Fibroblast of lung (primary cell): ENCODE results near the gene TTC17. TPM values are rescaled to one million over a fixed set of nuclear protein-coding genes. Genes with fewer than 3 reads are reported as not detected.

Experiments used
- DNase-seq, 2 donors: peaks; one replicate each; pipeline versions ENCODE4 v3.0.0 to v3.0.0-alpha.2; 2010; ENCODE audit warnings: low read depth in 2 of 2
- H2AFZ ChIP-seq: 2 replicates; pipeline ENCODE4 v1.5.1; 2012; ENCODE audit warnings: low read length, control low read depth, inconsistent platforms
- H3K27ac ChIP-seq: 2 replicates; pipeline ENCODE4 v1.5.1; 2011; ENCODE audit warnings: low read length, control low read depth; ENCODE audit not compliant: insufficient read depth
- H3K27me3 ChIP-seq: 2 replicates; pipeline ENCODE4 v1.5.1; 2011; ENCODE audit warnings: mild to moderate bottlenecking, low read length; ENCODE audit not compliant: control insufficient read depth, insufficient read depth
- H3K36me3 ChIP-seq: 2 replicates; pipeline ENCODE4 v1.5.1; 2011; ENCODE audit warnings: low read length; ENCODE audit not compliant: control insufficient read depth, insufficient read depth
- H3K4me1 ChIP-seq: 2 replicates; pipeline ENCODE4 v1.5.1; 2011; ENCODE audit warnings: low read length; ENCODE audit not compliant: control insufficient read depth, insufficient read depth; ENCODE audit errors: extremely low read depth
- H3K4me2 ChIP-seq: 2 replicates; pipeline ENCODE4 v1.5.1; 2011; ENCODE audit warnings: low read length, control low read depth; ENCODE audit not compliant: insufficient read depth; ENCODE audit errors: extremely low read depth
- H3K4me3 ChIP-seq, 4 experiments: fragments of 200-600 bp in 1 of 4; sonication (generic) in 1 of 4; replicated peaks in 1 of 4; 2 replicates each; pipeline ENCODE4 v1.5.1; 2011 to 2016; ENCODE audit warnings: low read length in 4 of 4, low read depth in 3 of 4, mild to moderate bottlenecking in 3 of 4, control low read depth in 2 of 4, inconsistent platforms in 1 of 4, mixed read lengths in 1 of 4; ENCODE audit not compliant: insufficient read depth in 1 of 4; ENCODE audit errors: control extremely low read depth in 1 of 4
- H3K79me2 ChIP-seq: 2 replicates; pipeline ENCODE4 v1.5.1; 2012; ENCODE audit warnings: mild to moderate bottlenecking, low read length, inconsistent platforms; ENCODE audit not compliant: control insufficient read depth, insufficient read depth
- H3K9ac ChIP-seq: 2 replicates; pipeline ENCODE4 v1.5.1; 2011; ENCODE audit warnings: mild to moderate bottlenecking, low read length, control low read depth; ENCODE audit not compliant: insufficient read depth
- H3K9me3 ChIP-seq: 2 replicates; pipeline ENCODE4 v1.5.1; 2012; ENCODE audit warnings: low read depth, low read length; ENCODE audit not compliant: control insufficient read depth, insufficient read depth
- H4K20me1 ChIP-seq: 2 replicates; pipeline ENCODE4 v1.5.1; 2011; ENCODE audit warnings: low read length; ENCODE audit not compliant: control insufficient read depth, insufficient read depth; ENCODE audit errors: extremely low read depth
- EZH2 ChIP-seq: IDR thresholded peaks from 2 replicates; pipeline ENCODE4 v1.5.1; 2012; ENCODE audit warnings: low read length, control low read depth, mild to moderate bottlenecking; ENCODE audit errors: missing control alignments
- polyA plus RNA-seq, 2 donors: library from polyadenylated mRNA; depleted of rRNA in 1 of 2; stranded (reverse) in 1 of 2; unstranded in 1 of 2; fragments of >200 nt; gene quantifications; 2 replicates each; pipeline ENCODE4 v1.2.1, GENCODE V29; 2011 to 2012; ENCODE audit warnings: missing spikeins in 1 of 2
- total RNA-seq: library from RNA; depleted of rRNA; stranded (reverse); fragments of >200 nt; gene quantifications from 2 replicates; pipeline ENCODE4 v1.2.1, GENCODE V29; 2014
- TF ChIP-seq, protein P1 (sequence below), 2 donors: IDR thresholded peaks in 1 of 2; conservative IDR thresholded peaks in 1 of 2; 1 replicate in 1 of 2; 2 replicates in 1 of 2; pipeline ENCODE4 v1.5.1; 2011 to 2012; ENCODE audit warnings: low read length in 2 of 2, control low read depth in 1 of 2, inconsistent platforms in 1 of 2, low read depth in 1 of 2, mild to moderate bottlenecking in 1 of 2

TTC17 gene
- total and polyA plus RNA-seq, 2 donors (not counting 1 experiment from before 2014, with no cell fraction given), result 72.3 to 129 TPM

DNA sequence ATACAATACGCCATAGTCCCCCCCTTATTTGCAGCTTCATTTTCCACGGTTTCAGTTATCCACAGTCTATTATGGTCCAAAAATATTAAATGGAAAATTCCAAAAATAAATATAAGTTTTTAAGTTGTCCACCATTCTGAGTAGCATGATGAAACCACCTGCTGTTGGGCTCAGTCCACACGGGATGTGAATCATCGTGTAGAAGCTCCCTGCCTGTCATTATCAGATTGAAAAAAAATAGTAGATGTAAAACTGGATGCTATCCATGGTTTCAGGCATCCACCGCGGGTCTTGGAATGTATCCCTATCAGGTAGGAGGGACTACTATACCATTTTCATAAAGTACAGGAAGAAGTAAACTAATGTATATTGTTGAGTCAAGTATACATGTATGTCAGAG lies 127.4 kb downstream of the TTC17 start:
- H3K36me3 ChIP-seq, result peaks cover 3% of the 10 kb centered on the region
- no peaks in the 10 kb centered on the region for H3K79me2 ChIP-seq
- H3K4me1 ChIP-seq, result no peaks in the 10 kb centered on the region
- H3K27ac ChIP-seq, result no peak overlapping the region
- no peaks in the 10 kb centered on the region for H4K20me1 ChIP-seq
- H3K4me2 ChIP-seq, result no peak overlapping the region
- no peaks in the 10 kb centered on the region for H3K27me3 ChIP-seq
- H2AFZ ChIP-seq, result no peak overlapping the region
- no peak overlapping the region for H3K9ac ChIP-seq
- no peak overlapping the region for H3K4me3 ChIP-seq
- TF ChIP-seq, protein P1, sequence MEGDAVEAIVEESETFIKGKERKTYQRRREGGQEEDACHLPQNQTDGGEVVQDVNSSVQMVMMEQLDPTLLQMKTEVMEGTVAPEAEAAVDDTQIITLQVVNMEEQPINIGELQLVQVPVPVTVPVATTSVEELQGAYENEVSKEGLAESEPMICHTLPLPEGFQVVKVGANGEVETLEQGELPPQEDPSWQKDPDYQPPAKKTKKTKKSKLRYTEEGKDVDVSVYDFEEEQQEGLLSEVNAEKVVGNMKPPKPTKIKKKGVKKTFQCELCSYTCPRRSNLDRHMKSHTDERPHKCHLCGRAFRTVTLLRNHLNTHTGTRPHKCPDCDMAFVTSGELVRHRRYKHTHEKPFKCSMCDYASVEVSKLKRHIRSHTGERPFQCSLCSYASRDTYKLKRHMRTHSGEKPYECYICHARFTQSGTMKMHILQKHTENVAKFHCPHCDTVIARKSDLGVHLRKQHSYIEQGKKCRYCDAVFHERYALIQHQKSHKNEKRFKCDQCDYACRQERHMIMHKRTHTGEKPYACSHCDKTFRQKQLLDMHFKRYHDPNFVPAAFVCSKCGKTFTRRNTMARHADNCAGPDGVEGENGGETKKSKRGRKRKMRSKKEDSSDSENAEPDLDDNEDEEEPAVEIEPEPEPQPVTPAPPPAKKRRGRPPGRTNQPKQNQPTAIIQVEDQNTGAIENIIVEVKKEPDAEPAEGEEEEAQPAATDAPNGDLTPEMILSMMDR (conservative IDR thresholded peaks at IDR 0.05 in 1 of 2, IDR thresholded peaks at IDR 0.05 in 1 of 2; ENCODE audit: low read depth in 1 of 2, low read length in 2 of 2), result no peak
- TF ChIP-seq EZH2, result no peak
- peak in 1 of 2 donors; percentile 24 for DNase-seq
- no peaks in the 10 kb centered on the region for H3K9me3 ChIP-seq

DNA sequence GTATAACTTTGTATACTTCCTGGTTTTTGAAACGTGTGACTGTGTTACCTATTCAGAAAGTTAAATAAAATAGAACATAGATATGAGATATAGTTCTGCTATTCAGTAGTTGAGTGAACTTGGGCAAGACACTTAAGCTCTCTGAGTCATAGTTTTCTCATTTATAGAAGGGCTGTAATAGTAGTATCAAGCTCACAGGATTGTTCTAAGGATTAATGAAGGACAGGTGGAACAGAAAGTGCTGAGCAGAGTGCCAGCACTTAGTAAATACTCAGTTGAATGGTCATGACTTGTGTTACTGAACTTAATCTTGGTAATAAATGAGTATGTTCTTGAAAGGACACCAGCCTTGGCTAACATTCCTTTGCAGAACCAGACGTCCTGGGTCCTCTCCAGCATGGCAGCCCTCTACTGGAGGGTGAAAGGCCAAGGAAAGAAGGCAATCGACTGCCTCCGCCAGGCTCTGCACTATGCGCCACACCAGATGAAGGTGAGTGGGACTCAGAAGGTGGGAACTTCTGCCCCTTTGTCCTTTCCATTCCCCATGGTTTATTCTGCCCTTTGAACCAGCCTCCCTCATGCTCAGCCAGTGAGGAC lies 131.2 kb downstream of the TTC17 start:
- no peaks in the 10 kb centered on the region for H4K20me1 ChIP-seq
- peaks cover 5% of the 10 kb centered on the region for H3K36me3 ChIP-seq
- H3K9ac ChIP-seq, result no peak overlapping the region
- no peak for DNase-seq
- no peaks in the 10 kb centered on the region for H3K4me1 ChIP-seq
- TF ChIP-seq, protein P1 (conservative IDR thresholded peaks at IDR 0.05 in 1 of 2, IDR thresholded peaks at IDR 0.05 in 1 of 2; ENCODE audit: low read depth in 1 of 2, low read length in 2 of 2), result no peak
- no peak for TF ChIP-seq EZH2
- H2AFZ ChIP-seq, result no peak overlapping the region
- H3K4me2 ChIP-seq, result no peak overlapping the region
- no peak overlapping the region for H3K4me3 ChIP-seq
- no peaks in the 10 kb centered on the region for H3K27me3 ChIP-seq
- no peaks in the 10 kb centered on the region for H3K79me2 ChIP-seq
- no peak overlapping the region for H3K27ac ChIP-seq
- H3K9me3 ChIP-seq, result no peaks in the 10 kb centered on the region

DNA sequence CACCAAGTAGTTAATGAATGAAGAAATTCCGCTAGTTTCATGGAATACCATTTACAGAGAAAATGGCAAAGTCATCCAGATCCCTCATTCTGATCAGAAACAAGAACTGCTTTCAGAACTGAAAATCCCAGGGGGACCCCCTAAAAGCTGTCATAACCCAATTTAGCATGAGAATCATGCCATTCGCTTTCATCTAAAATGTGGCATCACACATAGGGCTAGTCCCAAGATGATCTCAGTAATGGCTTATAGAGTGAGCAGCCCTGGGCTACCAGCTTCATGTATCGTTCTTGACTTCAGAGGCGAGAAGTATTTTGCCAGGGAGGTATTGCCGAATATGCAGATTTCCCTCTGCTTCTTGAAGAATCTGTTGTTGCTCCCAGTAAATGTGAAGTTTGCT lies 134.0 kb downstream of the TTC17 start:
- Histone ChIP-seq H3K27me3 (no peaks in the 10 kb centered on the region), H3K4me2 (no peak overlapping the region), H3K9me3 (no peaks in the 10 kb centered on the region), H3K27ac (no peak overlapping the region), H3K36me3 (peaks cover 5% of the 10 kb centered on the region), H4K20me1 (no peaks in the 10 kb centered on the region), H2AFZ (no peak overlapping the region), H3K9ac (no peak overlapping the region), H3K4me1 (no peaks in the 10 kb centered on the region), H3K79me2 (no peaks in the 10 kb centered on the region), H3K4me3 (no peak overlapping the region)
- no peak for DNase-seq
- no peak for TF ChIP-seq EZH2
- TF ChIP-seq, protein P1 (conservative IDR thresholded peaks at IDR 0.05 in 1 of 2, IDR thresholded peaks at IDR 0.05 in 1 of 2; ENCODE audit: low read depth in 1 of 2, low read length in 2 of 2), result no peak
